ENCODE results near the gene UNC13D. TPM values are rescaled to one million over a fixed set of nuclear protein-coding genes. Genes with fewer than 3 reads are reported as not detected.

Gene UNC13D
- total RNA-seq, 1 experiment from 2014 or later = 20.2 TPM

- RAD21 ChIA-PET (ENCODE audit: low non-redundant PET in 1 of 2, low total read pairs in 2 of 2, uncharacterized antibody in 2 of 2, unreplicated experiment in 2 of 2) = no interaction called here
- H3K36me3 ChIP-seq (ENCODE audit: control insufficient read depth in 1 of 2, insufficient read depth in 2 of 2, low read length in 2 of 2) = peaks cover 25 to 27% of the 10 kb centered on the region in 2 experiments; a peak in 3 of 4 replicates
These were observed 6.9 kb upstream of the UNC13D start for GRCh38 chr17:75850928-75851692.

More at GRCh38 chr17:75850928-75851692, 6.9 kb upstream of the UNC13D start:
- ChIA-PET POLR2A (interaction anchor here (1.3 kb wide), 1 partner anchor 71 kb away, joined by 6 read pairs; no protein-coding TSS in a partner anchor), CTCF (interaction anchor here (0.5 kb wide), 1 partner anchor 86 kb away, joined by 3 read pairs; no protein-coding TSS in a partner anchor)
- peaks cover 20% of the 10 kb centered on the region; the same call in 1 of the 2 replicates for H3K79me2 ChIP-seq (ENCODE audit: insufficient read depth, low read length)
- H3K9me2 ChIP-seq (ENCODE audit: insufficient read depth) = no peaks in the 10 kb centered on the region
- intact Hi-C loops (cut with micrococcal nuclease) = loop anchor here (10.0 kb wide), 1 partner anchor 176 kb away; no protein-coding TSS in a partner anchor
- ATAC-seq (no peak), DNase-seq (ENCODE audit: low read depth, low spot score) (no peak)
- H3K9me3 ChIP-seq (ENCODE audit: control insufficient read depth in 1 of 2, insufficient read depth in 1 of 2, low read depth in 1 of 2, low read length in 2 of 2) = no peaks in the 10 kb centered on the region
- no peak overlapping the region for H2AFZ ChIP-seq (ENCODE audit: low read depth, low read length, poor library complexity, severe bottlenecking)
- no TSS peak for BruUV-seq (replicated peaks)
- no peaks in the 10 kb centered on the region for H4K20me1 ChIP-seq (ENCODE audit: insufficient read depth)
- H3K4me3 ChIP-seq (replicated peaks in 1 of 2; ENCODE audit: low read depth in 1 of 2, low read length in 2 of 2) = no peak overlapping the region
- H3K27me3 ChIP-seq (ENCODE audit: insufficient read depth, low read length) = no peaks in the 10 kb centered on the region
- no peak overlapping the region for H3K9ac ChIP-seq (ENCODE audit: low read length)
- no peak overlapping the region for H3K4me2 ChIP-seq (ENCODE audit: low read length)
- no peak overlapping the region for H3K27ac ChIP-seq (ENCODE audit: low read depth, low read length)
- TF ChIP-seq ZBTB33 (IDR thresholded peaks at IDR 0.05; ENCODE audit: extremely low read depth, insufficient replicate concordance, low read length) (no peak), EZH2 (IDR thresholded peaks at IDR 0.05) (no peak), SP1 (IDR thresholded peaks at IDR 0.05; ENCODE audit: low read depth) (no peak), CBX3 (IDR thresholded peaks at IDR 0.05; ENCODE audit: low read depth) (no peak), POLR2A (IDR thresholded peaks at IDR 0.05; ENCODE audit: borderline replicate concordance, extremely low read depth, insufficient read depth, insufficient read length) (no peak), SIN3A (IDR thresholded peaks at IDR 0.05; ENCODE audit: low read depth) (no peak), CTCF (IDR thresholded peaks at IDR 0.05 in 2 of 3, conservative IDR thresholded peaks at IDR 0.05 in 1 of 3; ENCODE audit: borderline replicate concordance in 1 of 3, insufficient read depth in 1 of 3, low read depth in 2 of 3, low read length in 2 of 3) (no peak), CEBPB (IDR thresholded peaks at IDR 0.05; ENCODE audit: low read depth) (no peak), RAD21 (IDR thresholded peaks at IDR 0.05; ENCODE audit: low read depth) (no peak), SRF (IDR thresholded peaks at IDR 0.05; ENCODE audit: low read depth) (no peak), REST (IDR thresholded peaks at IDR 0.05; ENCODE audit: low read depth) (no peak), EGR1 (IDR thresholded peaks at IDR 0.05; ENCODE audit: low read depth) (no peak), ELF1 (IDR thresholded peaks at IDR 0.05; ENCODE audit: borderline replicate concordance, low read depth) (no peak), POLR2AphosphoS5 (IDR thresholded peaks at IDR 0.05; ENCODE audit: low read depth, low read length) (no peak; the same call in 1 of the 2 replicates), TCF7L2 (IDR thresholded peaks at IDR 0.05; ENCODE audit: borderline replicate concordance, extremely low read depth, insufficient read depth, insufficient read length) (no peak)
- TF ChIP-seq, protein P1, sequence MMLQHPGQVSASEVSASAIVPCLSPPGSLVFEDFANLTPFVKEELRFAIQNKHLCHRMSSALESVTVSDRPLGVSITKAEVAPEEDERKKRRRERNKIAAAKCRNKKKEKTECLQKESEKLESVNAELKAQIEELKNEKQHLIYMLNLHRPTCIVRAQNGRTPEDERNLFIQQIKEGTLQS (IDR thresholded peaks at IDR 0.05) = no peak
- TF ChIP-seq, protein P2, sequence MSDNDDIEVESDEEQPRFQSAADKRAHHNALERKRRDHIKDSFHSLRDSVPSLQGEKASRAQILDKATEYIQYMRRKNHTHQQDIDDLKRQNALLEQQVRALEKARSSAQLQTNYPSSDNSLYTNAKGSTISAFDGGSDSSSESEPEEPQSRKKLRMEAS (IDR thresholded peaks at IDR 0.05) = no peak
- peaks cover 21 to 43% of the 10 kb centered on the region in 2 experiments for H3K4me1 ChIP-seq (ENCODE audit: control insufficient read depth in 1 of 2, insufficient read depth in 2 of 2, low read length in 2 of 2)
